HL-60/S4 treated with retinoic acid at 250 ng/mL for 4 days and 3 days (cell line): ENCODE measurements around the gene TRAK1.

ENCODE experiments used
- in situ Hi-C: fragments of 300-500 bp; cut with MboI; formaldehyde crosslinking; loops from 2 replicates; pipeline ENCODE4 v1.7.0; 2022; ENCODE audit warnings: low sequenced_read_pairs

TRAK1 gene

DNA sequence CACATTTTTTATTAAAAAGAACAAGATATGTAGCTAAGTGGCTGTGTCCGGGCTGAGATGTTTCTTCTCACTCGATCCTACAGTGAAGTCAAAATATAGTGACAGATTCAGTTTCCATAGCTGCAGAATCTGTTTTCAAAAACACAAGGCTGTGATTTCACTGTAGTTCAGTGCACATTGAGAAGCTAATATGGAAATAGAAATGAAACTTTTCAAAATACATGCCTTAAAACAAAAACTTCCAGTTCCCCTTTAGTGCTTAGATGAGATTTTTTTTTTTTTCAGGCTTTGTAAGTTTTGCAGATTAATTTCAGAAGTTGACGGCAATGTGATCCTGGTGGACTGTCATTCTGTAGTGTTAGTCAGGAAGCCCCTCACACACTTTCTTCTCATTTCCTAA, 23.8 kb upstream of the TRAK1 start:
- in situ Hi-C loops, result no loop called here

DNA sequence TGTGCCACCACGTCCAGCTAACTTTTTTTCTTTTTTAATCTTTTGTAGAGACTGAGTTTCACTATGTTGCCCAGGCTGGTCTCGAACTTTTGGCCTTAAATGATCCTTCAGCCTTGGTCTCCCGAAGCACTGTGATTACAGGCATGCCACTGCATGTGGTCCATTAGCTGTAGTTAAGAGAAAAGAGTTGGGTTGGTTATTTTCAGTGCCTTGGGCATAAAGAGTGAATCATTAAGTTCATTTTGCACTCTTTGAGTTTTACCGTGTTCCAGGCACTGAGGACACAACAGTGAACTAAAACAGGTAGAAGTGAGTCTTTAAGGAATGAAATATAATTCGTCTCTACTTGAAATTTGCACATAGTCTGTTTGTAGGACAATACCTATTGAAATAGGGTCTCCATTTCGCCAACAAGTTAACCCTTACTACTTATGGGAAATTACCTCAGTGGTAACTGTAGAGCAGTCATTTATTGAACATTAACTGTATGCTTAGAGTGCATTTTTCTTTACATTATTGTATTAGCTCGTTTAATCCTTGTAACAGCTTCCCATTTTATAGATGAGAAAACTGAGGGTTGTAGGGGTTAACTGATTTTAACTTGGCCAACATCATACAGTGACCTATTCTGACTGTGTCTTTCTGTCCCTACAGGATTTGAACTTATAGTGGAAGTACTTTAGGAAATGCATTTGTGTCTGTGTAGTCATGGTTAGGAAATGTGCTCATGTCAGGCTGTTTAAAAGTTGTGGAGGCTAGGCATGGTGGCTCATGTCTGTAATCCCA, 22.7 kb upstream of the TRAK1 start:
- in situ Hi-C loops, result no loop called here

DNA sequence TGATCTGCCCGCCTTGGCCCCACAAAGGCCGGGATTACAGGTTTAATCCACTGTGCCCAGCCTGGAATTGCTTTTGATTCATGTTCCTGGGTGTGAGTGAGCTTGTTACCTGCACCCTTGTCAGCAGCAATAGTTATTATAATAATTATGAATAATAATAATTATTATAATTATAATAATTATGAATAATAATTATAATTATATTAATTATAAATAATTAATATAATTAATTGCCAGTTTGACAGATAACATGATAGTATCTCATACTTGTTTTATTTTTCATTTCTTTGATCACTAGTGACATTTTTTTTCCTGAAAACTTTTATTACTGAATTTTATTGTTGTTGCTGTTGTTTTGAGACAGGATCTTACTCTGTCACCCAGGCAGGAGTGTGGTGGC, 21.1 kb upstream of the TRAK1 start:
- in situ Hi-C loops, result no loop called here

DNA sequence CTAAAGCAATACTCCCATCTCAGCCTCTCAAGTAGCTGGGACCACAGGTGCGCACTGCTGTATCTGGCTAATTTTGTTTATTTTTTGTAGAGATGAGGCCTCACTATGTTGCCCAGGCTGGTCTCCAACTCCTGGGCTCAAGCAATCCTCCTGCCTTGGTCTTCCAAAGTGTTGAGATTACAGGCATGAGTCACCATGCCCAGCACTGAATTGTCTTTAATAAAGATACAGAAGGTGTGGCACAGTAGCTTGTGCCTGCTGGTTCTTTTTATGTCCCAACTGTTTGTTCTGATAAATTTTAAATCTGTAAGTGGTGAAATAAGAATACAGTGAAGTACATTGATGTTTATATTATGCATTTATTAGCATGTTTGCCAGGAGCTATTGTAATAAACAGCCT, 20.6 kb upstream of the TRAK1 start:
- in situ Hi-C loops, result no loop called here

DNA sequence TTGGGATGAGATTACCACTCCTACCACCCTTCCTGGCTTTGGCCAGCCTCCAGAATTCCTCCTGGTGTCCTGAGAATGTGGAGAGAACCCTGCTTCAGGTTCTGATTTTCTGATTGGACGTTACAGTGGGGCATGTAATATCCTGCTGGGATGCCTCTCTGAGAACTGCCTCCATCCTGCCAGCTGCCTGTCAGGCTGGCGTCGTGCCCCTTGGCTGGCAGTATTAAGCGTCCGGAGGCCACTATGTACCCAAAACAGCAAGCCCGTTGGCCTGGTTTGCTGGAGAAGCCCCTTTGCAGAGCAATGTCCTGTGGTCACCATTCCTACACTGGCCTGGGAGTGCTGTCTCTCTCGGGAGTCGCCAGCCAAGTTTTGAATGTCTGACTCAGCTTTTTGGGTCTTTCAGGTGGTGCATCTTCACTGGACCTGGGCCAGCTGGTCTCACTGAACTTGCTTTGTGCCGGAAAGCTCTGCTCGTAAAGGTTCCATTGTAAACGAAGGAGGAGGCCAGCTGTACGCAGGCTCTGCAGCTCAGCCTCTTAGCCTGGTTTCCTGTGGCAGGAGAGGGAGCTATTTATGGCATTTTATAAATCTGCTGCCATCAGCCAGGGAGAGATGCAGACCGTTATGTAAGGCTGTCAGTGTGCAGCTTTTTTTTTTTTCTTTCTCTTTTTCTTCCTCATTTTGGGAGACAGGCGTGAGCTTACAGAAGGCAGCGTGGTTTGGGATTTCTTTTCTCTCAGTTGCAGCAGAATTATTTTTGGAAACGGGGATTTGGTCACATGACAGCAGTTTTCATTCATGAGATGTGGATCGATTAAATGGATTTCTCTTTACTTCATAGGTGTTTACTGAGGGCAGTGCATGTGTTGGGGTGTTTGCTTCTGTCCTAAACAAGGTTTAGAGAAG, 19.0 kb upstream of the TRAK1 start:
- in situ Hi-C loops, result no loop called here

DNA sequence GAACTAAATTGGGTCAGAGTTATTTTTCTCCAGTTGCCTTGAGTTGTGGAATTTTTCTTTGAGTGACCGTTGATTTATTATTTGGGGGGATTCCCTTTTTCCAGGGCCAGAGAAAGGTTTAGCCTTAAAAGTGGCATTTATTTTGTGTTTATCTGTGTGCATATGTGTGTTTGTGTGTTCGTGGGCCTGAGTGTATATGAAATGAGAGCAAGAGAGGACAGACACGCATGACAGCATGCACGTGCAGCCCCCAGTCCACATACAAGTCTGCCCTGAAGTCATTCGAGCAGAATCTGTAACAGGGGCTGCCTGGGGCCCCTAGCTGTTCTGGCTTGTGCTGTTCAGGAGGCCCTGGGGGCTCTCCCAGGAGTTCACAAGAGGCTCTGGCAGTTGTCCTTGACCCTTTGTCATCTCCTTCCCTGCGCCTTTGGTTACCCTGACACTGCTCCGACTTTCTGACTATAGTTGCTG, 18.3 kb upstream of the TRAK1 start:
- in situ Hi-C loops, result no loop called here

DNA sequence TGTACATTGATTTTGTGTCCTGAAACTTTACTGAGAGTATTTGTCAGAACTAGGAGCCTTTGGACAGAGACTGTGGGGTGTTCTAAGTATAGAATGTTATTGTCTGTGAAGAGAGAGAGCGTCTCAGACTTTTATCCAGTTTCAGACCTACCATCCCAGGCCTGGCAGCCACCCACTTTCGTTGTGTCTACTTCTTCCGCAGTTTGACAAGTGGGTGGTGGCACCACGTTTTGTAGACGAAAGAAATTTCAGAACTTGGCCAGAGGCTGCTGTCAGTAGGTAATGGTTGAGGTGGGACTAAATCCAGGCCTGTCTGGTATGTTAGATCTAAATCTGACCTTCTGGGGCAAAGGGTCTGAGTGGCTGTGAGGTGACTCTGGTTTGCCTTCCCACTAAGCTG, 13.4 kb upstream of the TRAK1 start:
- in situ Hi-C loops, result no loop called here

DNA sequence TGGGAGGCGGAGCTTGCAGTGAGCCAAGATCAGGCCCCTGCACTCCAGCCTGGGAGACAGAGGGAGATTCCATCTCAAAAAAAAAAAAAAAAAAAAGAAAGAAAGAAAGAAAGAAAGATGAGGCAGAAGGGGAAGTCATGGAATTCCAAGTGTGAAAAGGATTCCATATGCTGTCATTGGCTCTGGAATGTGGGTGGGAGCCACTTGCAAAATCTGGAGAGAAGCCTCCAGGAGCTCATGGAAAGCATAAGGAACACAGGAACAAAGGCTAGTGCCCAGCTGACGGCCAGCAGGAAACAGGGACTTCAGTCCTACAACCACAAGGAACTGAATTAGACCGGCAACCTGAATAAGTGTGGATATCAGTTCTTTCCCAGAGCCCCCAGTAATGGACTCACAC, 12.5 kb upstream of the TRAK1 start:
- in situ Hi-C loops, result no loop called here

DNA sequence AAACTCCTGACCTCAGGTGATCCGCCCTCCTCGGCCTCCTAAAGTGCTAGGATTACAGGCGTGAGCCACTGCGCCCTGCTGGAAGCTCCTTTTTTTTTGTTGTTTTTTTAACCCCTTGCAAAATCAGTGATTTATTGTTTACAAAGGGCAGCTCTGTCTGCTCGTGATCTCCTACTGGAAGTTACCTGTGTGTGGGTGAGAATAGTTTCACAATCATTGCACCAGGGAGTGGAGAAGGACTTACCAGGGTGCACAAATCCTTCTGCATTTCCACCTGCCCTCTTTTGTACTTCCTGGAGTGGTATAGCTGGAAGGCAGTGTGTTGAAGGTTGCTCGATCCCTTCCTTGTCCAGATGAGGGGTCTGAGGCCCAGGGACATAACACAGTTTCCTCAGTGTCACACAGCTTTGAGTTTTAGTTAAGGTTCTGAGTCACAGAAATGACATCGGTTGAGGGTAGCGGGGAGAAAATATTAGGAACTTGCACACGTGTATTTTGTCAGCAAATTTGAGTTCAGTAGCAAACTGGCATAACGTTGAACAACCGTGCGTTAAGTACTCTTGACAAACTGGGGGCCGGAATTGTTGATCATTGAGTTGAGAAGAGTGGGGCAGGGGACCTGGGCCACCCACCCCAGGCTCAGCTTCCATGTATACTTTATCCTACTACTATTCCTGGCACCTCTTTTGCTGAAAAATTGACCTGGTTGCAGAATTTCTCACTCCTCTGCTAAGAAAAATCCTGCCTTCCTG, 11.3 kb upstream of the TRAK1 start:
- in situ Hi-C loops, result no loop called here

DNA sequence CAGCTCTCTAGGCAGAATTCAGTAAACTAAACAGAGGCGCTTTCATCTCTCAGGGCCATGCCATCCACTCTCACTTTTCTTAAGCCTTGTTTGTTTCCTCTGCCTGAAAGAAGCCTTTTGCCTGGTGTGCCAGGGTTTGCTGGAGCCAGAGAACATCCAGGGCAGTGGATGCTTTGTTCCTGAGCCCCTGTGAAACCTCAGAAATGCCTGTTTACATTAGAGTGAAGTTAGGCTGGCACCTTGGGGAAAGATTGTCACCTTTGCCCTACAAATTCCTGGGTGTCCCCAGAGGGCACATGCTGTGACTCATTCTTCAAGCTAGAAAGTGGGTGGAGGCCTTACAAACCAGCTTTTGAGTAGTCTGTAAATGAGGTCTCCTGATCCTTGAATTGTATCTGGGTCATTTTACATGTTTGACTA, 10.7 kb upstream of the TRAK1 start:
- in situ Hi-C loops, result no loop called here

DNA sequence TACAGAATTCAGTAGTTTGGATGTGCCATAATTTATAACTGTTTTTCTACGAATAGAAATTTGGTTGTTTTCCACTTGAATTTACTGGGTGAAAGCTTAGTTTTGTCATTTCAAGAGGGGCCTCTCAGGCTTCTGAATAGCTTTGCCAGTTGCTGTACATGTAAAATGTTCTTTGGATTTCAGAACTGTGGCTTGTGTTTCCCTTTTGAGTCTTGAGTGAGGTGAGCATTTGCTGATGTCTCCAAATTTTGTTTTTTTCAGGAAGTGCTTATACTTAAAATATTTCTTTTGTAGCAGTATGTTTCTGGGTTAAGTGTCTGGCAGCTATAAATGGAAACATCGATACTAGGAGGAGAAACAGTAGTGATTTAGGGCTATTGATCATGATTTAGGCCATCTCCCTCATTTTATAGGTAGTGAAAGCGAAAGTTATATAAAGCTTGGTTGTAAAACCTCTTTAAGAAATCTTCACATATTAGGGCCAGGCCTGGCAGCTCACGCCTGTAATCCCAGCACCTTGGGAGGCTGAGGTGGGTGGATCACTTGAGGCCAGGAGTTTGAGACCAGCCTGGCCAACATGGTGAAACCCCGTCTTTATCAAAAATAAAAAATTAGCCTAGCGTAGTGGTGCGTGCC, 9.2 kb upstream of the TRAK1 start:
- in situ Hi-C loops, result no loop called here

DNA sequence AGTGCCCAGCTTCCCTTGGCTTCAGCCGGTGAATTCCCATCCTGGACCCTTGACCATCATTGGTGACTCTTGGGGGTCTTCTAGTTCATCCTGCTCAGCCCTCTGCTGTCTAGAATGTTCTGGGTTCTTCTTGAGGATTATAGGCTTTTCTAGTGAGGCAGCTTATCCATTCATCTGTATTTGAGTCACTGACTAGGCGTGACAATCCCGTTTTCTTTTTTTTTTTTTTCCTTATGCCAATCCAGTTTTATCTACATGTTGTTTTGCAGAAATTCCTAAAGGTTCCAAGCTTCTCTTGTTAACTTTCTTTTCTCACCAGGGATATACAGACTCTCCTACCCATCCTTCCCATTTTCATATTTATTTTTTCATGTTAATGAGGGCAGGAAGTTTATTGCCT, 6.6 kb upstream of the TRAK1 start:
- in situ Hi-C loops, result no loop called here

DNA sequence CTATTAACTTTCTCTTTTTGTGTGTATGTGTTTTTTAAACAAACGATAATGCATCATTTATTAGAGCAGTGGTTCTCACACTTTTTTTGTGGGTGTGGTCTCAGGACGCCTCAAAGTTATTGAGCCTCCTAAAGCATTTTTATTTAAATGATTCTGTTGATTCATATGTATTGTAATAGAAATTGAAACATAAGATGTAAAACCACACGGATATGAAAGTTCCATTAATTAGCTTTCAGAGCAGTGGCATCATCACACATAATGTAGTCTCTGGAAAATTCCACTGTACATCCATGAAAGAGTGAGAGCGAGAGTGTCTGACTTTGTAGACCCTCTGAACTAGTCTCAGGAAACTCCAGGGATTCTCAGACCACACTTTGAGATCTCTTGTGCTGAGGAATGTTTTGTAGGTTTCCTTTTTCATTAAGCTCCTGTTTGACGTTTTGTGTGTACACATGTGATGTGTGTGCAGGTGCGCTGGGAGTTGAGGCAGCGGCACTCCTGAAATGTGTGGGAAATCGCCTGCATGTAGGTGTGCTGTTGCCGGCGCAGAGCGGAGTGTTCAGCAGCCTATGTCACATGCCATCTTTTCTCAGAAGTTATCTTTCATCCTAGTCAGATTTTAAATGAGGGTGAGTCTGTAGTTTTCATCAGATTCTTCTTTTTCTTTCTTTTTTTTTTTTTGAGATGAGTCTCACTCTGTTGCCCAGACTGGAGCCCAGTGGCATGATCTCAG, 5.3 kb upstream of the TRAK1 start:
- in situ Hi-C loops, result no loop called here

DNA sequence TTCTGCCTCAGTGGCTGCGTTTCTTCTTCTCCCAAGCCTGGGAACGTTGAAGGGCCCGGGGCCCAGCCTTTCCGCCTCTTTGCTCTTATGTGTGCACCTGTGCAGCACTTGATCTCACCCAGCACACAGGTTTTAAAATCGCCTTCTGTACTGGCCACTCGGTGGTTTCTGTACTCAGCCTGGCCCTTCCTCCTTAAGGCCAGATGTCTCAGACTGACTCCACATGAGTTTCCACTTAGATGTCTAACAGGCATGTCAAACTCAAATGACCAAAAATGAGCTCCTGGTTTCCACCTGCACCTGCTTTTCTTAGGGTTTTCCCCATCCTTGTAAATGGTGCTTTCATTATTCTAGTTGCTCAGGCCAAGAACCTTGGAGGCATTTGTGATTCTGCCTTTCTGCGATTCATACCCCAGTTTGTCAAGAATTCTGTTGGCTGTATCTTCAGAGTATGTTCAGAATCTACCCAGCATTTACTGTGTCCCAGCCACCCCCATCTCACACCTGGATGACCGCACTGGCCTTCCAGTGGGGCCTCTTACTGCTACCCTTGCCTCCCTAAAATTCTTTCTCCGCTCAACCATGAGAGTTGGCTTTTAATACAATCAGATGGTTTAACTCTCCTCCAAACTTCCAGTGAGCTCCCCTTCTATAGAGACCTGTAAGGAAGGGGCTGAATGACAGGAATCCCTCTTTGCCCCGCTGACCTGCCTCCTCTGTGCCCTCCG, 2.2 kb upstream of the TRAK1 start:
- in situ Hi-C loops, result no loop called here

DNA sequence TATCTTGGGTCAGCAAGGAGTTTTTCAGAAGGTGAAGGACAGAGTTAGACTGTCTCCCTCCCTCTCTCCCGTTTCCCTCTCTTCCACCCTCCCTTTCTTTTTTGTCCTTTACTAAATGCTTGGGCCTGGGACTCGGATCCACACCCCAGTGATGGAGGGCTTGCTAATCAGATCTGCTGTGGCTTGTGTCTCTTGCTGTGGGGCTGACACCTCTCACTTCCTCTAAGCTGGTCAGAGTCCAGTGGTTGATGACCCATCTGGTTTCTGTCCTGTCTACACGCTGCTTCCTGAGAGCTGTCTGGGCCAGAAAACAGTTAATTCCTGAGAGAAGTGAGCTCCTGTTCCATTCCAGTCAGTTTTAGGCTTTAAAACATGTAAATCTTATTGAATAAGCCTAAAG, 849 bp downstream of the TRAK1 start:
- in situ Hi-C loops, result no loop called here

DNA sequence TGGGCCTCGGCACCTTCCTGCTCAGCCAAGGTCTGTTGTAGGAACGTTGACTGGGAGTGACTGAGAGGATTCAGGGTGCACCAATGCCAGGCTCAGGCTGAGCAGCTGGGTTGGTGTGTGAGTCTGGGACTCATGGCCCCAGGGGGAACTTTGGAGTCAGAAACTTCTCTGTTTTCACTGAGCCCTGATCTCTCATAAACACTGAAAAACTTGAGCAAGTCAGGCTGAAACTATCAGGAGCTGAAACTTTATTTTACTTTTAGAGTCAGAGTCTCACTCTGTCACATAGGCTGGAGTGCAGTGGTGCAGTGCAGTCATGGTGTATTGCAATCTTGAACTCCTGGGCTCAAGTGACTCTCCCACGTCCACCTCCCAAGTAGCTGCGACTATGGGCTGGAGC, 3.0 kb downstream of the TRAK1 start:
- in situ Hi-C loops, result no loop called here

DNA sequence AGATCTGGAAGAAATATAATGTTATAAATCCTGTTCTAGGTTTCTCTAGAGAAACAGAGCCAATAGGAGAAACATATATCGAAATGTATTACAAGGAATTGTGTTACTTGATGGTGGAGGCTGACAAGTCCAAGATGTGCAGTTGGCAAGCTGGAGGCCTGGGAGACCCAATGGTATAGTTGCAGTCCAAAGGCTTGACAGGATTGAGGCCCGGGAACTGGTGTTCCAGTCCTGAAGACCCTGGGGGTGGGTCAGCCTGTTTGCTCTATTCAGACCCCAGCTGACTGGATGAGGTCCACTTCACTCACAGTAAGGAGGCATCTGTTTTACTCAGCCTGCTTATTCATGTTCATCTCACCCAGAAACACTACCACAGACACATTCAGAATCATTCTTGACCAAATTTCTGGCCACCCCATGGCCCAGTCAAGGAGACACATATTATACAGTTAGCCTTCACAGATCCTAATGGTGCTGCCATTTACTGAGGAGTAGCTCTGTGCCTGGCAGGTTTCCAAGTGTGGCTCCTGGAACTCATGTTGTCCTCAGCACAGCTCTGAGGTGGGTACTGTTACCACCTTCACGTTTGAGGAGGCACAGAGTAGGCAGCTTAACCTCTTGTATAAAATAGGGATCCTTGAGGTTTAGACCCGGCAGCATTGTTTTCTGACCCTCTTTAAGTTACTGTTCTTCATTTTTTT, 3.7 kb downstream of the TRAK1 start:
- in situ Hi-C loops, result no loop called here

DNA sequence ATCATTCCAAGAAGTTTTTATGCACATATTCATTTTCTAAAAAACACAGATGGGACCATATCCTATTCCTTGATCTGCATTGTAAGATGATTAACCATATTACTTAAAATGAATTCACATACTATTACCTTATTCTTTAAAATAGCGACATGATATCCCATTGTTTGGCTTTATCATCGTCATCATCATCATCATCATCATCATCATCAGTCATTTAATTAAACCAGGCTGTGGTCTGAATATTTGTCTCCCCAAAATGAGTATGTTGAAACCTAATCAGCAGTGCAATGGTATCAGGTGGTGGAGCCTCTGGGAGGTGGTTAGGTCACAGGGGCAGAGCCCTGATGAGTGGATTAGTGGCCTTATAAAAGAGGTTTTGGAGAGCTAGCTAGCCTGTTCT, 4.4 kb downstream of the TRAK1 start:
- in situ Hi-C loops, result no loop called here
